Measurements from ENCODE around the gene RPS15. TPM values are rescaled to one million over a fixed set of nuclear protein-coding genes. Genes with fewer than 3 reads are reported as not detected.
"Not testable (repeated sequence)": the region's sequence is repeated elsewhere in the genome, so short reads cannot be mapped to it uniquely, and the experiment has no call there.

The RPS15 gene
- total RNA-seq, 1 experiment from 2014 or later: 702 TPM

DNA sequence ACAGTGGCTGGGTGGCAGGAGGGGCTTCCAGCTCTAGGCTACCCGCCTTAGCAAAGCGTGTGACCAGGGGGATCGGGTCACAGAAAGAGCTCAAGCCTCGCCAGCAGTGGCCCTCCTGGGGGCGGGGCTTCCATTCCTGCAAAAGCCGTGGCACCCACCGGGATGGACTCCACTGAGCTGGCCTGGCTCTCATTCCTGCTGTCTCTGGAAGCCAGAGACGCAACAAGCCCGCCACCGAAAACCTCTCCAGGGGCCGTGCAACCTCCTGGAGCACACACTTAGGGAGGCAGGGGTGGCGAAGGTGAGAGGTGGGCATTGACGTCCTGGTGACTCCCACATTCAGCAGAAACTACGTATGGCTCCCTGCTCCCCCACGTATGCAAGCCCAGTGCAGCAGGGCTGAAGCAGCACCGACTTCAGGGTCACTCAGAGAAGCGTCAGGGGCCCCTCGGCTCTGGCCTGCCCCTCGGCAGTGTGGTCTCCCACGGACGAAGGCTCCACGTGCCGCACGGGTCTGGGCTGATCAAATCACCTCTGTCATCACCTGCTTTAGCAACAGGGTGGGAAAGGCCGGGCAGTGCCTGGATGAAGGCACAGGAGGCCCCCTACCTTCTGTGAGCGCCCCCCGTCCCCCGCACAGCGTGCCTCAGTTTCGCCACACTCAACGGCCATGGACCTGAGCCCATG is 37.7 kb downstream of the RPS15 start:
- Histone ChIP-seq H3K36me3 (no peaks in the 10 kb centered on the region), H3K27me3 (no peaks in the 10 kb centered on the region), H3K9me3 (no peaks in the 10 kb centered on the region), H3K4me3 (no peak overlapping the region)
- DNase-seq: no peak

DNA sequence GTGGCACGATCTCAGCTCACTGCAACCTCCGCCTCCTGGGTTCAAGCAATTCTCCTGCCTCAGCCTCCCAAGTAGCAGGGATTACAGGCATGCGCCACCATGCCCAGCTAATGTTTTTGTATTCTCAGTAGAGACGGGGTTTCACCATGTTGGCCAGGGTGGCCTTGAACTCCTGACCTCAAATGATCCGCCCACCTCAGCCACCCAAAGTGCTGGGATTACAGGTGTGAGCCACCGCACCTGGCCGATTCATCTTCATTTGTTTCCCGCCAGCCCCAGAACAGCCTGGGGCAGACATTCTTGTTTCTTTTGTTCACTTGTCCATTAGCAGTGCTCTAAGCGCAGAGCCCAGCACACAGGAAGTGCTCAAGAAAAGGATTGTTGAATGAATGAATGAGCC is 38.9 kb downstream of the RPS15 start:
- DNase-seq, H3K9me3 ChIP-seq, H3K36me3 ChIP-seq, H3K4me3 ChIP-seq, H3K27me3 ChIP-seq: not testable (repeated sequence)

DNA sequence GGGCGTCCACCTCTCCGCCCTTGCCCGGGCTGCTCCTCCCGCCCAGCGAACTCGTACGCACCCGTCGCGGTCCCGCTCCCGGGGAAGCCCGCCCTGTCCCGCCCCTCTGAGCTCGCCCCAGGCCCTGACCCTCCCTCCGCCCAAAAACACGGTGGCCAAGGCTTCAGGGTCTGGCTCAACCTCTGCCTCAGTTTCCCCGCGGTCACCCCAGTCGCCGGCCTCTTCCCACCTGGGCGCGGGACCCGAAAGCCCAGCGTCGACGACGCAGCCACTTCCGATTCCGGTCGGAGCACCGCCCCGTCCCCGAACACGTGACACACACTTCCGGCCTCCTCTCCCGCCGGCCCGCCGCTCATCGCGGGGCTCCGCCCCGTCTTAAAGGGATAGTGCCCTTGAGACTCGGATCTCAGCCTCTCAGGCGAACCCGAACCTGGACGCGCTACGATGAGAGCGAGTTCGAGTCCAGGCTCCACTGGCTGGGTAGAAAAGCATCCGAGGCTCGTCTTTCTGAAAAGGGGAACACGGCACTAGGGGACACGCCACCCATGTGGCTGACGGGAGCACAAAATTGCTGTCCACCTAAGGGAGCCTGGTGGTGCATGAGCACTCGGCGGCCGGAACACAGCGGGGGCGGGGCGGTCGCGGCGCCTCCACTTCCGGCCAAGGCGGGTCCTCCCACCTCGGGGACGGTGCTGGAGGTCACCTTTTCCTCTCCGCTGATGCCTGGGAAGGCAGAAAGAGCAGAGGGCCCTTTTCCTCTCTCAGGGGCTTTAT is 40.9 kb downstream of the RPS15 start, which contains the start of gene C19orf25:
Gene C19orf25 (minus strand): TSS at position 282 of the 774 bp plus-strand sequence. CDS start 312 bp downstream, outside the sequence.
- Histone ChIP-seq H3K9me3 (no peaks in the 10 kb centered on the region), H3K4me3 (peak within 1 kb of the TSS; percentile 74), H3K36me3 (no peaks in the 10 kb centered on the region), H3K27me3 (no peaks in the 10 kb centered on the region)
- peak; percentile 87 for DNase-seq

DNA sequence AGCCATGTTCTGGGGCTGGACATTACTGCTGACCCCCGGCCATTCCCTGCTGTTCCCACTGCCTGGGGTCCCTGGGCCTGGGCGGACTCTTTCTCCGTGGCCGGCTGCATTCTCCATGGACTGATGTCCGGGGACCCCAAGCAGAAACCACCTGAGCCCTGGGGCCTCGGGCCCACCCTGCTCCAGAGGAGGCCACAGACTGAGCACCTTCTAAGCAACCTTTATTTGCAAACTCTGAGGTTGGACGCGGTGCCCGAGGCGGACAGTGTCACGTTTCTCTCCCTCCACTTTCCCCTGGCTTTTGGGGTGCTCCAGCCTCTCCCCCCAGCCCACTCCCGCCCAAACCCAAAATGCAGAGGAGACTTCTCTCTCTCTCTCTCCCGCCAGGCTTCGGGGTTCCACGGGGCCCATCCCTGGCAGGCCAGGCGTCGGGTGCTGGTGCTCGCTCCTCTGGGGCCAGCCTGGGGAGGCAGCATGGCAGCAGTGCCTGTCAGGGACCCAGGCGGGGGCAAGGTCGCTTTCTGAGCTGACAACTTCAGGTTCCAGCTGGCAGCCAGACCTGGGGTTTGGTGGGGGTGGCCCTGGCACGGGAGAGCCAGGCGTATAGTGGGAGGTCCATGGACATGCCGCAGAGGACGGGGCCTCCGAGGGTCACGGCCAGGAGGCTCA is 43.2 kb downstream of the RPS15 start:
- H3K27me3 ChIP-seq: no peaks in the 10 kb centered on the region
- H3K9me3 ChIP-seq: no peaks in the 10 kb centered on the region
- no peak overlapping the region for H3K4me3 ChIP-seq
- H3K36me3 ChIP-seq: no peaks in the 10 kb centered on the region
- no peak for DNase-seq

DNA sequence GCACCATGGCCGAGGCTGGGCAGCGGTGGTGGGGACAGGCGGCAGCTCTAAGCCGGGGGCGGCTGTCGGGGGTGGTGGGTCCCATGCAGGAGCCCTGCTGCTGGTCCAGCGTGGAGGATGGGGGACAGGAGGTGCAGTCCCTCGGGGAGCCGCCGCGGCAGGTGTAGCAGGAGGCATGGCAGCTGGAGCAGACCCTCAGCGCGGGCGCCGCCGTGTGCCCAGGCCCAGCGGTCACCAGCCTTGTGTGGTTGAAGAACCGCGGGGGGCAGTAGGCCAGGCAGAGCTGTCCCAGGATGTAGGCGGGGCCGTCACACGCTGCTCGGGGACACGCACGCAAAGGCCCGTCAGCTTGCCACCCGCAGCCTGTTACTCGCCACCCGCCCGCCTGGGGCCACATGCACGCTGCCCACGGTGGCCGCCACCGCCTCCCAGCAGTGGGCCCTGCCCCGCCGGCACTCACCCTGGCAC is 43.7 kb downstream of the RPS15 start:
- DNase-seq: no peak
- no peaks in the 10 kb centered on the region for H3K9me3 ChIP-seq

DNA sequence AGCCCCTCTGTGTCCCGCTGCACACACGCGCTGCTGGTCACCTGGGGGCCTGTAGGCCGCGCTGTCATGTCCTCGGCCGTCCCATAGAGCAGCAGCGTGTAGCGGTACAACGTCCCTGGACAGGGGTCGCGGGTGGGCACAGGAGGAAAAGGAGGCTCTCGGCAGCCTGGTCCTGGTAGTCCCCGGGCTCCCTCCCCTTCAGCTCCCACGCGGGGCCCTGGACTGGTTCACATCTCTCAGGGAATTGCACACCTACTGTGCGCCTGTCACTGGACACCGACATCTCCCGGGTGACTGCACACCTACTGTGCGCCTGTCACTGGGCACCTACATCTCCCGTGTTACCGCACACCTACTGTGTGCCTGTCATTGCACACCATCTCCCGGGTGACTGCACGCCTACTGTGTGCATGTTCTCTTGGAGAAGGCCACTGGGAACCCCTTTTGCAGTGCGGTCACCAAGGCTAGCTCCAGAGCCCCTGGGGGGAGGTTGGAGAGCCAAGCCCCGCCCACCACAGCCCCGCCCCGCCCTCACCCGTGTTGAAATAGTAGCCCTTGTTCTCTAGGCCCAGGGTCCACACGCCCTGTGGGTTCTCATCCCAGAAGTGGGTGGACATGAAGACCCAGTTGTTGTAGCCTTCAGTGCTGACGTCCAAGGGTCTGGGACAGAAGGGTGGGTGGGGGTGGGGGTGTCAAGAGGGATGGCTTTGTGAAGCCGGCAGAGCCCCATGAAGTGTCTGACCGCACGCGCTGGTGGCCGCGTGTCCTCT is 44.4 kb downstream of the RPS15 start:
- Histone ChIP-seq H3K36me3 (no peaks in the 10 kb centered on the region), H3K4me3 (no peak overlapping the region), H3K27me3 (no peaks in the 10 kb centered on the region), H3K9me3 (no peaks in the 10 kb centered on the region)
- no peak for DNase-seq

More for the DNA sequence above, 43.7 kb downstream of the RPS15 start:
- H3K4me3 ChIP-seq: no peak overlapping the region
- H3K36me3 ChIP-seq: no peaks in the 10 kb centered on the region
- H3K27me3 ChIP-seq: no peaks in the 10 kb centered on the region

DNA sequence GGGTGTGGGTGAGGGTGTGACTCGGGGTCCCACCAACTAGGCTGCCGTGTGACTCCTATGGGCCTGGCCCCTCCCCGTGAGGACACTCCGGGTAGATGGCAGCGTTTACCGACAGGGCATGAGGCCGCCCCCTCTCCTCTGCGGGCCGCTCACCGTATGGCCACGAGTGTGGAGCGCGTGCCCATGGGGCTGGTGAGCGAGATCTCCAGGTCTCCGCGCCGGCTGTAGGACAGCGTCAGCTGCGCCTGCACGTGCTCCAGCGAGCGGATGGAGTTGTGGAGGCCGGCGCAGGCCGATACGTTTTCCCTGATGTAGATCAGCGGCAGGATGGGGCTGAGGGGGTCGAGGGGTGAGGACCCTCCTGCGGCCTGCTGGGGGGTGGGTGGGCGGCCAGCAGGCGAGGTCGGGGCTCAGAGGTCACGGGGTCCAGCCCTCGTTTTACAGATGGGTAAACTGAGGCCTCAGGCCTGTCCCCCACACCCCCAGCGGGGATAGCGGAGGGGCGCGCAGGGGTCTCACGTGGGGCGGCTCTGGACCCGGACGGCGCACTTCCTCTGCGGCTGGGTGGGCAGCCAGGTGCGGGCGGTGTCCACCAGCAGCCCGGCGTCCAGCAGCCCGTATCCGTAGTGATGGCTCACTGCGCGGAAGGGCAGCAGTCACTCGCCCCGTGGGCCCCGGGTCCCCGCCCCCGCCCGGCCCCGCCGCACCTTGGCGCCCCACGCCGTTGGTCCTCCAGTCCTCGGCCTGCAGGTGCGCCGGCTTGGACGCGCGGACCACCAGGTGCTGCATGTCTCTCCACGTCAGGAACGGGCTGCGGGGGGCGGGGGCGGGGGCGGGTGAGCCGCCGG is 45.2 kb downstream of the RPS15 start:
- Histone ChIP-seq H3K27me3 (no peaks in the 10 kb centered on the region), H3K4me3 (no peak overlapping the region), H3K9me3 (no peaks in the 10 kb centered on the region), H3K36me3 (no peaks in the 10 kb centered on the region)
- DNase-seq: no peak

DNA sequence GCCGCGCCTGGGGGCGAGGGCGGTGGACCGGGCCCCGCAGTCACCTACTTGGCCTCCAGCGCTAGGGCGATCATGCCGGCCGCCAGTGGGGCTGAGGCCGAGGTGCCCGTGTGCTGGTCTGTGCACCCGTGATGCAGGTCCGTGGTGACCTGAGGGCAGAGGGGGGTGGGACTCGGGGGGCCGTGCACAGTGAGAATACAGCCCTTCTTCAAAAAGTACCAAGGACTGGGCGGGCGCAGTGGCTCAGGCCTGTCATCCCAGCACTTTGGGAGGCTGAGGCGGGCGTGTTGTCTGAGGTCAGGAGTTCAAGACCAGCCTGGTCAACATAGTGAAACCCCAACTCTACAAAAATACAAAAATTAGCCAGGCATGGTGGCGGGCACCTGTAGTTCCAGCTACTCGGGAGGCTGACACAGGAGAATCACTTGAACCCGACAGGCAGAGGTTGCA is 45.8 kb downstream of the RPS15 start:
- DNase-seq: no peak
- no peak overlapping the region for H3K4me3 ChIP-seq
- no peaks in the 10 kb centered on the region for H3K9me3 ChIP-seq
- H3K36me3 ChIP-seq: no peaks in the 10 kb centered on the region
- no peaks in the 10 kb centered on the region for H3K27me3 ChIP-seq

DNA sequence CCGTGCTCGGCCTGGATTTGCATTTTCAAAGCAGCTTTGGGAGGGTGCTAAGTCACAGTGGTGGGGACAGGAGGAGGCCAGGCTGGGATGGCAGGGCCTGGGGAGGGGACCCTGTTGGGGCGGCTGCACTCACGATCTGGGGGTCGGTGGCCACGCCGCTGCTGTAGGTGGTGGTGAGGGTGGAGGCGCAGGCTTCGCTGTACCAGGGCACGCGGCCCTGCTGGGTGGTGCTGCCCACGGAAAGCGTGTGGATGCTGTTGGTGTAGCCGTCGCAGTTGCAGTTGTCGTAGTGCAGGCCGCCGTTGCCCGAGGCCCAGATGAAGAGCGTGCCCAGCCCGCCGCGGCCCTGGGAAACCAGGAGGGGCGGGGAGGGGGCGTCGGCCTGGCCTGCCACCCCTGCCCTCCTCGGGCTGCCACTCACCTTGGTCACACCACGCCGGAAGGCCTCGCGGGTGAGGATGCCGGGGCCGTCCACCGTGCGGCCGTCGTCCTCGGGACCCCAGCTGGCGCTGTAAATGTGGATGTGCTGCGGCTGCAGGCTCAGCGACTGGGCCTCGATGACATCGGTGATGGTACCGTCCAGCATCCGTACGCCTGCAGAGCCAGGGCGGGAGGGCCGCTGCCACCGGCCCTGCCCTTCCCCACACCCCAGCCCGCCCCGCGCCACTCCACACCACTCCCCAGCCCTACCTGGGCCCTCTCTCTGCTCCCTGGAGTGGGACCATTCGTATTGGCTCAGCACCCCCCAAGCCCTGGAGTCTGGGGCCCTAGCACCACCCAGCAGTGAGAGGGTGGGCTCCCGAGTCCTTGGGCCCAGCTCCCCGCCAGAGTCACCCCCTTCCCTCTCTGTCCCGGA is 48.8 kb downstream of the RPS15 start:
- no peak for DNase-seq
- Histone ChIP-seq H3K9me3 (no peaks in the 10 kb centered on the region), H3K4me3 (no peak overlapping the region), H3K27me3 (no peaks in the 10 kb centered on the region), H3K36me3 (no peaks in the 10 kb centered on the region)

DNA sequence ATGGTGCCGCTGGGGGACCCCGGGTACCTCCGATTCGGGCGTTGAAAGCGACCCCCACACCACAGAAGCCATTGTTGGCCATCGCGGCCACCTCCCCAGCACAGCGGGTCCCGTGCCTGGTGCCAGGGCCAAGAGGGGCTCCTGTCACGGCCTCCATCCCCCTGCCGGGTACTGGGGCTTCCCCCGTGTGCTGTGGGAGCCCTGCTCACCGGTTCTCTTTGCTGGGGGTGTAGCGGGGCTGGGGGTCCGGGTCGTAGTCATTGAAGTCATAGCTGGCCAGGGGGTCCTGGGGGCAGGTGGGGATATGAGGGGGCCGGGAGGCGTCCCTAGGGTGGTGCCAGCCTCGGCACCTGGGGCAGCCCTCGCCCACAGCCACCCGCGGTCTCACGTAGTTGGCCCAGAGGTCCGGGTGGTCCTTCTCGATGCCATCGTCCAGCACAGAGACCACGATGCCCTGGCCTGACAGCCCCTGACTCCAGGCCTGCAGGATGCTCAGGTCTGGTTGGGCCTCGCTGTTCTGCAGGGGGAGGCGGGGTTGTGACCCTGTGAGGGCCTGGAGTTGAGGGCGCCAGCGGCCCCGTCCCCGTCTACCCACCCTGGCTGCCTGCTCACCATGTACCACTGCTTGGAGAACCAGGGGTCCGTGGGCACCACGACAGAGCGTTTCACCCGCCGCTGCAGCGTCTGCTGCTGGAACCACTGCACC is 49.5 kb downstream of the RPS15 start:
- DNase-seq: no peak
- H3K9me3 ChIP-seq: no peaks in the 10 kb centered on the region
- H3K36me3 ChIP-seq: no peaks in the 10 kb centered on the region
- no peak overlapping the region for H3K4me3 ChIP-seq
- H3K27me3 ChIP-seq: no peaks in the 10 kb centered on the region

DNA sequence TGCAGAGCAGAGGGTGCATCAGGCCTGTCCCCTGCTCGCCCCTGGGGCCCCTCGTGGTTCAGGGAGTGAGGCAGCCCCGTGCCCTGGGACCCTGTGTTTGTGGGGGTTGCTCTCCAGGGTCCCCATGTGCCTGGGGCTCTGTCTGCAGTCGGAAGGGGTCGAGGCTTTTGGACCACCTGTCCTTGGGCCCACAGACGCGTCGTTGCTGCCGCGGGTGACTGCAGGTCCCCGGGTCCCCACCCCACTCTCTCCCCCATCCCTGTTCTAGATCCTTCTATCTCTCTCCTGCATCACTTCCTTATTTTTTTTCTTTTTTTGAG is 50.0 kb downstream of the RPS15 start:
- Histone ChIP-seq H3K27me3 (no peaks in the 10 kb centered on the region), H3K36me3 (no peaks in the 10 kb centered on the region), H3K4me3 (no peak overlapping the region), H3K9me3 (no peaks in the 10 kb centered on the region)
- DNase-seq: no peak

DNA sequence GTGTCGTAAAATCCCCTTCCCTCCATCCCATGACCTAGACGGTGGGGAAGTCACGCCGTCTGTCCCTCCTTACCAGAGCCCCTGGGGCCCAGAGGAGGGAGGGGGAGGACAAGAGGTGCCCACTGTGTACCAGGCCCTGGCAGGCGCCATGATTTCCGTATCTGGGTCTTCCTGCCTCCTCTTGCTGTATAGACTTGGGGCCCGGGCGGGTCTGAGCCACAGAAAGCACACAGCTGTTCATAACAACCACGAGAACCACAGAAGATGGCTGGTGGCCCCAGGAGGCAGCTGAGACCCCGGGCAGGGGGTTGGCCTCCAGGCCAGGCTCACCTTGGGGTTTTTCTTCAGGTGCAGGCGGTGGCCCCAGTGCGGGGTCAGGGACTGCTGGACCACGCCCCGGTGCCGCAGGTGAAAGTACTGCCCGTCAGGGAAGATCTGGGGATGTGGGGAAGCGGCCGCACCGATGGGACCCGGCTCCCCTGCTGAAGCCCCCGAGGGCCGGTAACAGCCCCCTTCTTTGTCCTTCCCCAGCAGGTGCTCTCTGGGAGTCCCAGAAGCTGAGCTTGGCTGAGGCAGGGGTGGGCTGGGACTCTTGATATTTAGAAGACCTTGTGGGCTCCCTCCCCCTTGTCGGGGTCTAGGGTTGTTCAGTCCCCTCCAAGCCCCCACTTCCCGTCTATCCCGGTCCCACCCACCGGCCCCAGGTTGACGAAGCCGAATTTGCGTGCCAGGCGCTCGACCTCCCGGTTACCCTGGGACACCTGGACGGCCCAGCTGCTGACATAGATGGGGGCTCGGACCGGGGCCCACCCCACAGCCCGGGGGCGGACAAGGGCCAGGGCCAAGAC is 51.5 kb downstream of the RPS15 start:
- H3K36me3 ChIP-seq: no peaks in the 10 kb centered on the region
- DNase-seq: no peak
- no peaks in the 10 kb centered on the region for H3K27me3 ChIP-seq
- H3K4me3 ChIP-seq: peak overlapping the region; percentile 54
- no peaks in the 10 kb centered on the region for H3K9me3 ChIP-seq
